Tibial artery (tissue), 4 donors: ENCODE results near the gene TUBGCP2.
A peak's percentile ranks its signal among the peaks of the same experiment; 100 is the strongest.
"Not testable (repeated sequence)": the region's sequence is repeated elsewhere in the genome, so short reads cannot be mapped to it uniquely, and the experiment has no call there.

Experiments used
- DNase-seq, 2 donors: peaks; one replicate each; pipeline ENCODE4 v3.0.0-alpha.2; 2019
- H3K27ac ChIP-seq, 2 donors: fragments of 200-600 bp; sonication (generic) in 1 of 2; 1 replicate in 1 of 2; 2 replicates in 1 of 2; pipeline ENCODE4 v1.5.1; 2018 to 2019; ENCODE audit warnings: mild to moderate bottlenecking in 1 of 2
- H3K27me3 ChIP-seq, 2 donors: fragments of 200-600 bp; sonication (generic) in 1 of 2; one replicate each; pipeline versions ENCODE4 v1.5.1 to v1.6.0; 2016 to 2019
- H3K36me3 ChIP-seq, 3 donors: fragments of 200-600 bp; sonication (generic) in 2 of 3; one replicate each; pipeline ENCODE4 v1.5.1; 2016 to 2019; ENCODE audit warnings: mild to moderate bottlenecking in 2 of 3
- H3K4me1 ChIP-seq, 4 donors: fragments of 200-600 bp; sonication (generic) in 2 of 4; 1 replicate in 3 of 4; 2 replicates in 1 of 4; pipeline ENCODE4 v1.5.1; 2016 to 2019
- H3K4me3 ChIP-seq, 2 donors: fragments of 200-600 bp; sonication (generic) in 1 of 2; 1 replicate in 1 of 2; 2 replicates in 1 of 2; pipeline ENCODE4 v1.5.1; 2018 to 2019; ENCODE audit warnings: mild to moderate bottlenecking in 2 of 2
- H3K9me3 ChIP-seq, 3 donors: fragments of 200-600 bp; sonication (generic) in 1 of 3; one replicate each; pipeline ENCODE4 v1.5.1; 2016 to 2019
- intact Hi-C: fragments of 100-400 bp; cut with DNase I; formaldehyde crosslinking; loops from one replicate; pipeline ENCODE4 v1.15.0; 2023; ENCODE audit warnings: low total_unique reads
- TF ChIP-seq, protein P1 (sequence below), 2 experiments: fragments of 200-600 bp in 1 of 2; fragments of 450-650 bp in 1 of 2; IDR thresholded peaks; one replicate each; pipeline ENCODE4 v1.5.1; 2017 to 2019; ENCODE audit warnings: antibody characterized with exemption in 2 of 2, mild to moderate bottlenecking in 1 of 2, moderate library complexity in 1 of 2

The TUBGCP2 gene

DNA sequence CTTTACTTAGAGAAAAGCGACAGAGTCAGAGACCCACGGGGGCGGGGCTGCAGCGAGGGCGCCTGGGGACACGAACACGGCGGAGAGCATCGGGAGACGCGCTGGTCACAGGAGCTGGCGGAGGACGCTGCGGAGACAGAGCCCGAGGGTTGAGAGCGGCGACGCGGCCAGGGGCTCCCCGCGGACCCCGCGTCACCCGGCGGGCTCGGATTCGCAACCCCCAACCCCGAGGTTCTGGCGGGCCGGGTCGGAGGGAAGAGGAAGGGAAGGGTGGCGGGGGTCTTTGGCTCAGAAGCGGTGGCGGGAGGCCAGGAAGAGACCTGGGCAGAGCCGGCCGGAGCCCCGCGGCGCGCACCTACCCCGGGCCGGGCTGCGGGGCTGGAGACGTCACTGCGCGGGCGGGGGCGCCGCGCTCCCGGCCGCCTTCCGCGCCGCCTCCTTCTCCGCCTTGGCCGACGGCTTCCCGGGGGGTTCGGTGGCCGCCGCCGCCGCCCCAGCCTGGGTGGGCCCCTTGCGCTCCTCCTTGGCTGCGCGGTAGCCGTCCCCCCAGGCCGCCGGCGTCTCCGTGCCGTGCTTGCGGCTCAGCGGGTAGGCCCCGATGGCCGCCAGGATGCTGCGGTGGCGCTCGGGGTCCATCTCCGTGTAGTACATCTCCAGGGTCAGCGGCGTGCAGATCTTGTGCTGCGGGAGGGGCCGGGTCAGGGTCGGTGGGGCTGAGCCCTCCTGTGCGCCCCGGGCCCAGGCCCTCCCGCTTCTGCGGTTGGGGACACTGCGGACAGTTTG is 17.0 kb upstream of the TUBGCP2 start:
- no peak for DNase-seq
- Histone ChIP-seq H3K4me3 (peak overlapping the region; percentile 32 to 51), H3K27me3 (peaks cover 0 to 67% of the 10 kb centered on the region in 2 donors), H3K9me3 (no peaks in the 10 kb centered on the region), H3K4me1 (peaks cover 0 to 32% (median 22%) of the 10 kb centered on the region in 4 donors), H3K36me3 (no peaks in the 10 kb centered on the region), H3K27ac (no peak overlapping the region)
- TF ChIP-seq, protein P1, sequence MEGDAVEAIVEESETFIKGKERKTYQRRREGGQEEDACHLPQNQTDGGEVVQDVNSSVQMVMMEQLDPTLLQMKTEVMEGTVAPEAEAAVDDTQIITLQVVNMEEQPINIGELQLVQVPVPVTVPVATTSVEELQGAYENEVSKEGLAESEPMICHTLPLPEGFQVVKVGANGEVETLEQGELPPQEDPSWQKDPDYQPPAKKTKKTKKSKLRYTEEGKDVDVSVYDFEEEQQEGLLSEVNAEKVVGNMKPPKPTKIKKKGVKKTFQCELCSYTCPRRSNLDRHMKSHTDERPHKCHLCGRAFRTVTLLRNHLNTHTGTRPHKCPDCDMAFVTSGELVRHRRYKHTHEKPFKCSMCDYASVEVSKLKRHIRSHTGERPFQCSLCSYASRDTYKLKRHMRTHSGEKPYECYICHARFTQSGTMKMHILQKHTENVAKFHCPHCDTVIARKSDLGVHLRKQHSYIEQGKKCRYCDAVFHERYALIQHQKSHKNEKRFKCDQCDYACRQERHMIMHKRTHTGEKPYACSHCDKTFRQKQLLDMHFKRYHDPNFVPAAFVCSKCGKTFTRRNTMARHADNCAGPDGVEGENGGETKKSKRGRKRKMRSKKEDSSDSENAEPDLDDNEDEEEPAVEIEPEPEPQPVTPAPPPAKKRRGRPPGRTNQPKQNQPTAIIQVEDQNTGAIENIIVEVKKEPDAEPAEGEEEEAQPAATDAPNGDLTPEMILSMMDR (IDR thresholded peaks at IDR 0.05), result no peak
- intact Hi-C loops, result no loop called here

DNA sequence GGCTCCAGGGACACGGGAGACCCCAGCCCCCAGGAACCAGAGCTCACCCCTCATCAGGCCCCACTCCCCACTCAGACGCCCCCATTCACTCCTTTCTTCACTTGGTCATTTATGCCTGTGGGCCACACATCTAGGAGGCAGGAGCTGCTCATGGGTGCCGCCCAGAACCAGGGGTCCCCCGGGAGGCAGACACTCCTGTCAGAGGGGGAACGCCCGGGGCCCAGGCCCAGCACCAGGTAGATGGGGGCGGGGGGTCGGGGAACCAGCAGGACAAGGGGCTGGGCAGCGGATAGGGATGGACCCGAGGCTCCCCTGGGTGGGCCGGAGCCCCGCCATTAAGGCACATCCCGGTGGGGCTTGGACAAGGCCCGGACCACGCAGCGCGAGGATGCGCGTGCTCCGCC is 16.2 kb upstream of the TUBGCP2 start:
- Histone ChIP-seq H3K4me1 (peaks cover 0 to 30% (median 20%) of the 10 kb centered on the region in 4 donors), H3K36me3 (no peaks in the 10 kb centered on the region), H3K27me3 (peaks cover 0 to 73% of the 10 kb centered on the region in 2 donors), H3K9me3 (no peaks in the 10 kb centered on the region), H3K27ac (no peak overlapping the region), H3K4me3 (peak overlapping the region in 1 of 2 donors; percentile 51)
- TF ChIP-seq, protein P1 (IDR thresholded peaks at IDR 0.05), result no peak
- DNase-seq, result peak in 1 of 2 donors; percentile 3
- intact Hi-C loops, result no loop called here

DNA sequence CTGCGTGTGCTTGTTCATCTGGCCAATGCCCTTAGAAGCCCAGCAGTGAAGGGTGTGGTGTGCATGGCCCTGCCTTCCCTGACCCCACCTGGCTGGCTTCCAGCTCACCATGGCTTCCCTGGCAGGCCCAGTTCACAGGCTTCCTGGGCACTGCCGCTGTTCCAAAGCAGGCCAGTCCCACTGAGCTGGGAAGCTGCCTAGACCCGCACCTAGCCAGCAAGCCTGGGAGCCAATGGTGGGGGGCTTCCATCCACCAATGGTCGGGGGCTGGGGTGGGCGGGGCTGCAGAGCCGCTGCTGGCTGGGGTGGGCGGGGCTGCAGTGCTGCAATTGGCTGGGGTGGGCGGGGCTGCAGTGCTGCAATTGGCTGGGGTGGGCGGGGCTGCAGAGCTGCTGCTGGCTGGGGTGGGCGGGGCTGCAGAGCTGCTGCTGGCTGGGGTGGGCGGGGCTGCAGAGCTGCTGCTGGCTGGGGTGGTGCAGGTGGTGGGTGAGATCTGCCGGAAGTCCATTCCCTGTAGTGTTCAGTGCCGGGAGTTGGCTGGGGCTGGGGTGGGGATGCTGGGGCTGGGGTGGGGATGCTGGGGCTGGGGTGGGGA is 15.6 kb upstream of the TUBGCP2 start:
- Histone ChIP-seq H3K27me3 (peaks cover 0 to 73% of the 10 kb centered on the region in 2 donors), H3K4me3 (no peak overlapping the region), H3K27ac (no peak overlapping the region), H3K9me3 (no peaks in the 10 kb centered on the region), H3K36me3 (no peaks in the 10 kb centered on the region), H3K4me1 (peaks cover 0 to 24% (median 19%) of the 10 kb centered on the region in 4 donors)
- TF ChIP-seq, protein P1 (IDR thresholded peaks at IDR 0.05), result no peak
- intact Hi-C loops, result no loop called here
- DNase-seq, result peak in 1 of 2 donors; percentile 18

DNA sequence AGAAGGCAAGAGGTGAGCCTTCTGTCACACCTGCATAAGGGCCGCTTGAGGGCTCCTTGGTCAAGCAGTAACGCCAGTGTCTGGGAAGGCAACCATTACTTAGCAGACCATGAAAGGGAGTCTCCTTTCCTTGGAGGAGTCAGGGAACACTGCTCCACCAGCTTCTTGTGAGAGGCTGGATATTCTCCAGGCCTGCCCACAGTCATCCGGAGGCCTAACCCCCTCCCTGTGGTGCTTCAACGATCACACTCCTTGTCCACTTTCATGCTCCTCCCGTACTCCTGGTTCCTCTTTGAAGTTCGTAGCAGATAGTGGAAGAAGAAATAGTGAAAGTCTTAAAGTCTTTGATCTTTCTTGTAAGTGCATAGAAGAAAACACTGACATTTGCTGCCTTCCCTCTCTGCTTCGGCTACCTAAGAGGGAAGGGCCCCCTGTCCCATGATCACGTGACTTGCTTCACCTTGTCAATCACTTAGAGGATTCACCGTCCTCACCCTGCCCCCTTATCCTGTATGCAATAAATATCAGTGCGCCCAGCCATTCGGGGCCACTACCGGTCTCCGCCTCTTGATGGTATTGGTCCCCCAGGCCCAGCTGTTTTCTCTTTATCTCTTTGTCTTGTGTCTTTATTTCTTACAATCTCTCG is 13.5 kb upstream of the TUBGCP2 start:
- H3K27ac ChIP-seq, DNase-seq, H3K9me3 ChIP-seq, H3K4me3 ChIP-seq, H3K36me3 ChIP-seq, intact Hi-C loops: not testable (repeated sequence)
- peaks cover 0 to 29% (median 25%) of the 10 kb centered on the region in 4 donors for H3K4me1 ChIP-seq
- H3K27me3 ChIP-seq, result peaks cover 0 to 62% of the 10 kb centered on the region in 2 donors

DNA sequence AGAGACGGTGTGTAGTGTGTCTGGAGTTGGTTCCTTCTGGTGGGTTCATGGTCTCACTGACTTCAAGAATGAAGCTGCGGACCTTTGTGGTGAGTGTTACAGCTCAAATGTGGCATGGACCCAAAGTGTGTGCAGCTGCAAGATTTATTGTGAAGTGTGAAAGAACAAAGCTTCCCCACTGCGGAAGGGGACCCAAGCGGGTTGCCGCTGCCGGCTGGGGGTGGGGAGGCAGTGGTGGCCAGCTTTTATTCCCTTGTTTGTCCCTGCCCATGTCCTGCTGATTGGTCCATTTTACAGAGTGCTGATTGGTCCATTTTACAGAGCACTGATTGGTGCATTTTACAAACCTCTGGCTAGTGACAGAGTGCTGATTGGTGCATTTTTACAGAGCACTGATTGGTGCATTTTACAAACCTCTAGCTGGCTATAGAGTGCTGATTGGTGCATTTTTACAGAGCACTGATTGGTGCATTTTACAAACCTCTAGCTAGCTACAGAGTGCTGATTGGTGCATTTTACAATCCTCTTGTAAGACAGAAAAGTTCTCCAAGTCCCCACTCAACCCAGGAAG is 12.3 kb upstream of the TUBGCP2 start:
- peaks cover 0 to 50% of the 10 kb centered on the region in 2 donors for H3K27me3 ChIP-seq
- H3K27ac ChIP-seq, H3K36me3 ChIP-seq, intact Hi-C loops, H3K4me3 ChIP-seq, H3K9me3 ChIP-seq, DNase-seq: not testable (repeated sequence)
- peaks cover 0 to 25% (median 22%) of the 10 kb centered on the region in 4 donors for H3K4me1 ChIP-seq

DNA sequence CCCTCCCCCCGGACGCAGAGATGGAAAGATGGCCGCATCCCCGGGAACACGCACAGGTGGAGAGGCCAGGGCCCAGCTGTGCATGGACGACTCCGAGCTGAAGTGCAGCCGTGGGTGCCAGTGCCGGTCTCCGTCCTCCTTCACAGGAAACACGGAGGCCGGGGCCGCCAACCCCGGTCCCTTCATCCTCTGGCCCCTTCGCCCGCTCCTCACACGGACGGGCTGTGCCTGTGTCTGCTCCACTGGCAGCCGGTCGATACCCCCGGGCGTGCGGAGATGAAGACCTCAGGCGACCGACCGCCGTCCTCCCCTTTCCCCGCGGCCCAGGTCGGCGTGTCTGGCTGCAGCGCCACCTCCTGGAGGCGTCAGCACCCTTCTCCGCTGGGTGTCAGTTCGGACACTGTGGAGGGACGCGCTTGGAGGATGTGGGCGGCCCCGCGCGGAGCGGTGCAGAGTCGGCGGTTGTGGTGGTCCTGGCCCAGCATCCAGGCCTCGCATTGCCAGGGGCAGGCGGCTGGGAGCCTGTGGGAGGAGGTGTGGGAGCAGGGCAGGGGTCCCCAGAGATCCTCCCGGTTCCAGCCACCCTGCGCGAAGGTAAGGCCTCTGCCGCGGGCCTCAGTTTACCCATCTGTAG is 9.9 kb upstream of the TUBGCP2 start:
- DNase-seq, result no peak
- intact Hi-C loops, result no loop called here
- no peaks in the 10 kb centered on the region for H3K9me3 ChIP-seq
- TF ChIP-seq, protein P1 (IDR thresholded peaks at IDR 0.05), result peak; percentile 32 to 38
- peaks cover 0 to 9% (median 5%) of the 10 kb centered on the region in 4 donors for H3K4me1 ChIP-seq
- no peaks in the 10 kb centered on the region for H3K36me3 ChIP-seq
- no peak overlapping the region for H3K27ac ChIP-seq
- peak overlapping the region in 1 of 2 donors; percentile 31 for H3K4me3 ChIP-seq
- peaks cover 0 to 30% of the 10 kb centered on the region in 2 donors for H3K27me3 ChIP-seq
